Stomach smooth muscle (tissue), 2 donors: Measurements from ENCODE around the gene NFX1.
"Not testable (repeated sequence)": the region's sequence is repeated elsewhere in the genome, so short reads cannot be mapped to it uniquely, and the experiment has no call there.

Experiments
- H3K27ac ChIP-seq: one replicate; pipeline ENCODE4 v1.7.0; 2013; ENCODE audit warnings: mild to moderate bottlenecking, low read length, inconsistent platforms
- H3K27me3 ChIP-seq, 2 donors: one replicate each; pipeline ENCODE4 v1.7.0; 2013; ENCODE audit warnings: low read length in 2 of 2; ENCODE audit not compliant: insufficient read depth in 2 of 2, control insufficient read depth in 1 of 2
- H3K36me3 ChIP-seq, 2 donors: one replicate each; pipeline ENCODE4 v1.7.0; 2013; ENCODE audit warnings: low read length in 2 of 2; ENCODE audit not compliant: control insufficient read depth in 2 of 2, insufficient read depth in 2 of 2
- H3K4me1 ChIP-seq: one replicate; pipeline ENCODE4 v1.7.0; 2013; ENCODE audit warnings: low read length; ENCODE audit not compliant: control insufficient read depth, insufficient read depth
- H3K4me3 ChIP-seq, 2 donors: one replicate each; pipeline ENCODE4 v1.7.0; 2013; ENCODE audit warnings: low read length in 2 of 2
- H3K9ac ChIP-seq, 2 donors: one replicate each; pipeline ENCODE4 v1.7.0; 2013; ENCODE audit warnings: low read length in 2 of 2, mild to moderate bottlenecking in 1 of 2
- H3K9me3 ChIP-seq, 2 donors: one replicate each; pipeline ENCODE4 v1.7.0; 2013; ENCODE audit warnings: low read length in 2 of 2; ENCODE audit not compliant: control insufficient read depth in 2 of 2
- donor health status: healthy.
- donor health status: Pancreatic carcinoma.

The NFX1 gene

GRCh38 chr9:33375841-33376321, 85.6 kb downstream of the NFX1 start:
- H3K27ac ChIP-seq: no peak overlapping the region
- H3K36me3 ChIP-seq: peaks cover 5 to 8% of the 10 kb centered on the region in 2 donors
- no peak overlapping the region for H3K4me3 ChIP-seq
- H3K27me3 ChIP-seq: no peaks in the 10 kb centered on the region
- peaks cover 18% of the 10 kb centered on the region for H3K4me1 ChIP-seq
- no peak overlapping the region for H3K9ac ChIP-seq
- no peaks in the 10 kb centered on the region for H3K9me3 ChIP-seq

DNA sequence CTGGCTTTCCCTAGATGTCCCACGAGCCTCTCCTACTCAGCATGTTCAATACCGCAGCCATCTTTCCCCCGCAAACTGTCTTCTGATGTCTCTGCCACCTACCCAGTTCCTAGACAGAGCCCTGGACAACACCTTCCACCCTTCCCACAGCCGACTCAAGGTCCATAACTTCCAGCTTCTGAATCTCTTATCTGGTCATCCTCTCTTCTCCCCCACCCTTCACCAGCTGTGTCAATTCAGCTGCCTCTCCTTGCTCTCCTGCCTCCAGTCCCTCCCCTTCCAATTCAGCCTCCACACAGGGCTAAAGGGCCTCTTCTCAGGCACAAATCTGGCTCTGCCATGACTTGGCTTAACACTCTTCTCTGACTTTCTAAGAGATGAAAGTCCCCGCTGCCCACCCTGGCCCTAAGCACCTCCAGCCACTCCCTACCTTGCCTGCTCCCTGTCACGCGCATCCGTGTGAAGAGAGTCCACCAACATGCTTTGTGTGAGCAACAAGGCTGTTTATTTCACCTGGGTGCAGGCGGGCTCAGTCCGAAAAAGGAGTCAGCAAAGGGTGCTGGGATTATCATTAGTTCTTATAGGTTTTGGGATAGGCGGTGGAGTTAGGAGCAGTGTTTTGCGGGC, 86.9 kb downstream of the NFX1 start:
- Histone ChIP-seq H3K27me3 (no peaks in the 10 kb centered on the region), H3K4me1 (peaks cover 18% of the 10 kb centered on the region), H3K36me3 (peaks cover 0 to 2% of the 10 kb centered on the region in 2 donors), H3K27ac (no peak overlapping the region), H3K9me3 (no peaks in the 10 kb centered on the region), H3K9ac (no peak overlapping the region), H3K4me3 (no peak overlapping the region)

GRCh38 chr9:33378121-33378795, 87.9 kb downstream of the NFX1 start:
- no peaks in the 10 kb centered on the region for H3K9me3 ChIP-seq
- no peak overlapping the region for H3K27ac ChIP-seq
- H3K4me1 ChIP-seq: peaks cover 16% of the 10 kb centered on the region
- H3K4me3 ChIP-seq: no peak overlapping the region
- no peak overlapping the region for H3K9ac ChIP-seq
- peaks cover 0 to 2% of the 10 kb centered on the region in 2 donors for H3K36me3 ChIP-seq
- H3K27me3 ChIP-seq: no peaks in the 10 kb centered on the region

DNA sequence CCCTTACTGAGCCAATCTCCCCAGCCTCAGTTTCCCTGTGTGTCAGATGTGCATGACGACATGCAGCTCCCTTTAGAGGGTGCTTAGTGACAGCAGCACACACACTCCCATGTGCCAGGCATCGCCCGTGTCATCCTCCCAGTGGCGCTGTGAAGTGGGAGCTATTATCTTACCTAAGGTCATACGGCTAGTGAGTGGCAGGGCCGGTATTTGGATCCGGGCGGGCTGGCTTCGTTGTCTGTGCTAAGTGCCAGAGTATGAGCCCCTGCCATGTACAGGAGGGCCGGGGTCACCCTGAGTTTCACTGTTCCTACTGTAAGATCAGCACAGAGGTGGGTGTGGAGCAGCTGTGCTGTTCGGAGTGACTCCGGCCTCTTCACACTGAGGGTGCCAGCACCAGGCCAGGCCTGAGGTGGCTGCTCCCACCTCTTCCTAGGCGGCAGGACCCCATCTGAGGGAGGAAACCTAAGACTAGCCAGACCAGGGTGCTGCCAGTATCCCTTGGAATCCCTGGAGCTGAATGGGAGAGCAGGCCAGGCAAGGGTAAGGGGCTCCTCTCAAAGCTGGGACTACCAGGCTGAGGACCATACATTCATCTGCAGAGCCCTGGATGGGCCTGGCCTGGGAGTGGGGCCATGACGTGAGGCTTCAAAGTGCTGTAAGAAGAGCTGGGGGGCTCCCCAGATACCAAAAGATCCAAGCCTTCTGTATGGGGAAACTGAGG, 89.5 kb downstream of the NFX1 start:
- Histone ChIP-seq H3K36me3 (no peaks in the 10 kb centered on the region), H3K9ac (no peak overlapping the region), H3K27me3 (no peaks in the 10 kb centered on the region), H3K4me1 (peaks cover 10% of the 10 kb centered on the region), H3K27ac (no peak overlapping the region), H3K4me3 (no peak overlapping the region), H3K9me3 (no peaks in the 10 kb centered on the region)

DNA sequence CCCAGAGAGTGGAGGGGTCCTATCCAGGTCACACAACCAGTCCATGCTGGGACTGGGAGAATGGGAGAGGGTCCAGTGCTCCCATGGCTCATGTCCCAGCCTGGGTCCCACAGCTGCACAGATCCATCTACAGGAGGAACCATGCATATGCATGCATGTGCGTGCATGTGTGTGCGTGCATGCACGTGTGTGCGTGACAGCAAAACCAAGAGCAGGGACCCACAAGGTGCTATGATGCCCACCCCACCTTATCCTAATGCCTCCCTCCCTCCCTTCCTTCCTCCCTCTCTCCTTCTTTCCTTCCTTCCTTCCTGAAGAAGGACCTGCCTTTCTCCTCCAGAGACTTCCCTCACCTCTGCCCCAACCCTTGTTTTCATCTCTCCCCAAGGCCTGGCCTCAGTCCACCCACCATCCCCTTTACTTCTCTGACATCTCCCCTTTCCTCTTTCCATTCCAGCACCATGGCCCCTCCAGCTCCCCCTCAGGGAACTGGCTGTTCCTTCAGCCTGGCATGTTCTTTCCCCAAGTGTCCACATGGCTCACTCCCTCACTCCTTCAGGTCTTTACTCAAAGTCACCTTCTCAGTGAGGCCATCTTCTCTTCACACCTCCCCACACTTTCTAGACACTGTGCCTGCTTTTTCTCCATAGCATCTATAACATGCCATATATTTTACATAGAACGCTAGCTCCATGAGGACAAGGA, 90.2 kb downstream of the NFX1 start:
- H3K9ac ChIP-seq: no peak overlapping the region
- no peaks in the 10 kb centered on the region for H3K36me3 ChIP-seq
- no peak overlapping the region for H3K27ac ChIP-seq
- H3K4me3 ChIP-seq: no peak overlapping the region
- H3K4me1 ChIP-seq: peaks cover 5% of the 10 kb centered on the region
- no peaks in the 10 kb centered on the region for H3K9me3 ChIP-seq
- no peaks in the 10 kb centered on the region for H3K27me3 ChIP-seq

- no peaks in the 10 kb centered on the region for H3K9me3 ChIP-seq
These were observed 91.0 kb downstream of the NFX1 start for GRCh38 chr9:33381231-33381791.

GRCh38 chr9:33382397-33382796, 92.1 kb downstream of the NFX1 start:
- H3K27ac ChIP-seq: not testable (repeated sequence)

More at GRCh38 chr9:33381231-33381791, 91.0 kb downstream of the NFX1 start:
- H3K9ac ChIP-seq: no peak overlapping the region
- no peaks in the 10 kb centered on the region for H3K4me1 ChIP-seq
- no peaks in the 10 kb centered on the region for H3K36me3 ChIP-seq
- H3K27ac ChIP-seq: no peak overlapping the region
- H3K4me3 ChIP-seq: no peak overlapping the region
- no peaks in the 10 kb centered on the region for H3K27me3 ChIP-seq

GRCh38 chr9:33383396-33383795, 93.1 kb downstream of the NFX1 start:
- H3K4me3 ChIP-seq, H3K27me3 ChIP-seq, H3K36me3 ChIP-seq, H3K27ac ChIP-seq, H3K4me1 ChIP-seq, H3K9ac ChIP-seq, H3K9me3 ChIP-seq: not testable (repeated sequence)

More at GRCh38 chr9:33382397-33382796, 92.1 kb downstream of the NFX1 start:
- H3K27me3 ChIP-seq, H3K36me3 ChIP-seq, H3K9me3 ChIP-seq, H3K9ac ChIP-seq, H3K4me3 ChIP-seq, H3K4me1 ChIP-seq: not testable (repeated sequence)

GRCh38 chr9:33385536-33385935, 95.2 kb downstream of the NFX1 start:
- not testable (repeated sequence) for H3K36me3 ChIP-seq, H3K27ac ChIP-seq, H3K9me3 ChIP-seq, H3K9ac ChIP-seq, H3K27me3 ChIP-seq, H3K4me1 ChIP-seq, H3K4me3 ChIP-seq

- not testable (repeated sequence) for H3K9me3 ChIP-seq, H3K27ac ChIP-seq
These were observed 95.8 kb downstream of the NFX1 start for GRCh38 chr9:33385979-33386640.

More at GRCh38 chr9:33385979-33386640, 95.8 kb downstream of the NFX1 start:
- H3K27me3 ChIP-seq, H3K4me1 ChIP-seq, H3K9ac ChIP-seq, H3K4me3 ChIP-seq, H3K36me3 ChIP-seq: not testable (repeated sequence)
